Measurements from ENCODE around the gene ALG12. TPM values are rescaled to one million over a fixed set of nuclear protein-coding genes. Genes with fewer than 3 reads are reported as not detected.
A peak's percentile ranks its signal among the peaks of the same experiment; 100 is the strongest.
"Not testable (repeated sequence)": the region's sequence is repeated elsewhere in the genome, so short reads cannot be mapped to it uniquely, and the experiment has no call there.

Gene ALG12
- total RNA-seq, 1 donor from 2014 or later = 19.1 TPM

DNA sequence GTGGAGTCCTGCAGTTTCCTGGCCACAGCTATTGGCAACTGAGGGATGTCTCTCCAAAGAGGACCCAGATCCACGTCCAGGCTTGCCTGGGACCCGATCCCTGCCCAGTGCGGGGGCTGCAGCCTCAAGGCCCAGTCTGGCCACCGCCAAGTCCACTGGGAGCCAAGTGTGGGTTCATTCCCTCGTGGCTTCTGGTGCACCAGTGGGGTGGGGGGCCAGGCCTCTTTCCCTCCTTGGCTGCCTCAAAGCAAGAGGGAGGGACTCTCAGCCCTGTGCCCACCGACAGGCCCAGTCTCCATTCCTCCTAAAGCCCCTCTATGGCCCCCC, 29.0 kb upstream of the ALG12 start:
- no peak for ATAC-seq

DNA sequence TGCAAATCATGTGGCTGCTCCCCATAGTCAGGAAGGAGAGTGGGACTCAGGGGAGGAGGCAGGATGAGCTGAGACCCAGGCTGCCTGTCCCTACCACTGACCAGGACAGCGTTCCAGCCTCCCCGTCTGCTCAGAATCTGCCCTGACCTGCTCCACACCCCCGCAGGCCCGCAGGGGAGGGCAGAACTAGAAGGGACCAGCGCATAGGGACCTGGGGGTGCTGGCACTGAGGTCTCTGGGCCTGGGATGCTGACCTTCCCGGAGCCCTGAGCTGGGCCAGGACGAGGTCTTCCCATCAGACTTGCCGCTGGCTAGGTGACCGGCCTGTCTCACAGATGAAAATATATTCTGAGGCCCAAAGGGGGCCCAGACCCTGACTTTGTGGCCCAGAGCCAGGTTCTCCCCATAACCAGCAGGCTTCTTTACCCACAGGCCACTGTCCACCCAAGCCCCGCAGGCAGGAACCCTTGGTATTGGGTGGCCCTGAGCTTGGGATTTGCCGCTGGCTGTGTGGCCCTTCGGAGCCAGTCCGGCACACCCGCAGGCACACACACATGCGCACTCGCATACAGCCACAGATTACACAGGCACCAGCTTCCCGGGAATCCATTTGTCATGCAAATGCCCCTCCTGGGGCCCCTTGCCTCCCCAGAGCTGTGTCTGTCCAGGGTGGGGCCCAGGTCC, 28.5 kb upstream of the ALG12 start:
- ATAC-seq (no peak), DNase-seq (ENCODE audit: low spot score) (no peak)

More for the DNA sequence above, 29.0 kb upstream of the ALG12 start:
- no peak for DNase-seq (ENCODE audit: low spot score)

DNA sequence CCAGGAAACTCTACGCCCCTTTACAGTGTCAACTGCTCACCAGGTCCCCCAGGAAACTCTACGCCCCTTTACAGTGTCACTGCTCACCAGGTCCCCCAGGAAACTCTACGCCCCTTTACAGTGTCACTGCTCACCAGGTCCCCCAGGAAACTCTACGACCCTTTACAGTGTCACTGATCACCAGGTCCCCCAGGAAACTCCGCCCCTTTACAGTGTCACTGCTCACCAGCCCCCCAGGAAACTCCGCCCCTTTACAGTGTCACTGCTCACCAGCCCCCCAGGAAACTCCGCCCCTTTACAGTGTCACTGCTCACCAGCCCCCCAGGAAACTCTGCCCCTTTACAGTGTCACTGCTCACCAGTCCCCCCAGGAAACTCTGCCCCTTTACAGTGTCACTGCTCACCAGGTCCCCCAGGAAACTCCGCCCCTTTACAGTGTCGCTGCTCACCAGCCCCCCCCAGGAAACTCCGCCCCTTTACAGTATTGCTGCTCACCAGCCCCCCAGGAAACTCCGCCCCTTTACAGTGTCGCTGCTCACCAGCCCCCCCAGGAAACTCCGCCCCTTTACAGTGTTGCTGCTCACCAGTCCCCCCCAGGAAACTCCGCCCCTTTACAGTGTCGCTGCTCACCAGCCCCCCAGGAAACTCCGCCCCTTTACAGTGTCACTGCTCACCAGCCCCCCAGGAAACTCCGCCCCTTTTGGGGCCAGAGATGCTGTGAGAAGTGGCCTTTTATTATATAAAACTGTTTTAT, 27.0 kb upstream of the ALG12 start:
- DNase-seq (ENCODE audit: low spot score); ATAC-seq: not testable (repeated sequence)

DNA sequence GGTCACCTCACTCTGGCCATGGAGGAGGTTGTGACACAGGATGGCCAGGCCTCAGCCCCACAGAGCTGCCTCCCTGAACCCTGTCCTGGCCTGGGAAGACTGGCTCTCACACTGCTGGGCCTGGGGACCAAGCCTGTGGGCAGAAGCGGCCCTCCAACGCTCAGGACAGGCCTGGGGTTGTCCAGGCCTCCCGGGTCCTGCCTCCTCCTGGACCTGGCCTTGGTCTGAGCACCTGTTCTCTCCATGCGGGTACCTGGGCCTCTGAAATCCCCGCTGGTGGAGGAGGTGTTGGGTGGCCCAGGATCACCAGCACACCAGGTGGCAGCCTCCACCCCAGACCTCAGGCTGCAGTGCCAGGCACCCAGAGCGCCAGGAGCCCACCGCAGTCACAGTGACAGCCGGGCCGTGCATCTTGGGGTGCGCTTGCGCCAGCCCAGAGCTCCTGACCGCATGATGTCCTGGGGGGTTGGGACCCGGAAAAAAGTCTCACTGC, 26.2 kb upstream of the ALG12 start:
- DNase-seq (ENCODE audit: low spot score) = no peak
- ATAC-seq = no peak

DNA sequence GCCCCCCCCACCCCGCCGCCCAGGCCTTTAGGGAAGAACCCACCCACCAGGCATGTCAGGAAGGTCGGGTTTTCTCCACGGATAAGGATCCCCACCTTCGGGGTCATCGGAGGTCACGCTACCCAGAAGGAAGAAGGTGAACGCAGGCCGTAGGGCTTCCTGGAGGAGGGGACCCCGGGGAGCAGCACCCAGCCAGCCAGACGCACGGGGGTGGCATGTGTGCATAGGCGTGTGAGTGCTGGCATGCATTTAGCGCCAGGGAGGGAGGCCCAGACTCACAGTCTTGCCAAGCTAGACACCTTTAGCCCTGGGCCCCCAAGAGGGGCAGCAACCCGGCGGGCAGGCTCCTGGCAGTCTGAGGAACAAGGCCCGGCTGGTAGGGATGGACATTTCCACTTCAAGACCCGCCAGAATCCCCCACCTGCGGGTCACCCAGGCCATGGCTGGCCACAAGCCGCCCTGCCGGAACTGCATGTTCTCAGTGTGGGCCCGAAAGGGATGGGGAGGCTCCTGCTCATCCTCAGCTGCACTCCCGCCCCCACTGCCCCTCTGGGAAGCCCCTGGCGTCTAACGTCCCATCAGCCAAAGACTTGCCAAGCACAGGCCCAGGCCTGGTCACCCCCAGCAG, 25.6 kb upstream of the ALG12 start:
- no peak for ATAC-seq
- no peak for DNase-seq (ENCODE audit: low spot score)

DNA sequence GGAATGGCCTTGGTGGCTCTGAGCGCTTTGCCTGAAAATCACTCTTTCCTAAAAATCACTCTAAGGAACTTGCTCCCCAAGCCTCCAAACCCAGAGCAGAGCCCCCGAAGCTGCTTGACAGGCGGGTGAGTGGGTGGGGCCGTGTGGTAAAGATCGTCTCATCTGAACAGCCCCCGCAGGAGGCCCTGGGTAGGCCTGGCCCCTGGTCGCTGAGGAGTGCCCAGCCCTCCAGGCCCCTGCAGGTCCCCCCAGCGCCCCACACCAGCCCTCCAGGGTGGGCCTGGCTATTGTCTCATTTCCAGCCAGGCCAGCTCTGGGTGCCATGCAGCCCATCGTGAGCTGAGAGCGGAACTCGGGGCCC, 25.1 kb upstream of the ALG12 start:
- no peak for ATAC-seq
- DNase-seq (ENCODE audit: low spot score) = no peak

DNA sequence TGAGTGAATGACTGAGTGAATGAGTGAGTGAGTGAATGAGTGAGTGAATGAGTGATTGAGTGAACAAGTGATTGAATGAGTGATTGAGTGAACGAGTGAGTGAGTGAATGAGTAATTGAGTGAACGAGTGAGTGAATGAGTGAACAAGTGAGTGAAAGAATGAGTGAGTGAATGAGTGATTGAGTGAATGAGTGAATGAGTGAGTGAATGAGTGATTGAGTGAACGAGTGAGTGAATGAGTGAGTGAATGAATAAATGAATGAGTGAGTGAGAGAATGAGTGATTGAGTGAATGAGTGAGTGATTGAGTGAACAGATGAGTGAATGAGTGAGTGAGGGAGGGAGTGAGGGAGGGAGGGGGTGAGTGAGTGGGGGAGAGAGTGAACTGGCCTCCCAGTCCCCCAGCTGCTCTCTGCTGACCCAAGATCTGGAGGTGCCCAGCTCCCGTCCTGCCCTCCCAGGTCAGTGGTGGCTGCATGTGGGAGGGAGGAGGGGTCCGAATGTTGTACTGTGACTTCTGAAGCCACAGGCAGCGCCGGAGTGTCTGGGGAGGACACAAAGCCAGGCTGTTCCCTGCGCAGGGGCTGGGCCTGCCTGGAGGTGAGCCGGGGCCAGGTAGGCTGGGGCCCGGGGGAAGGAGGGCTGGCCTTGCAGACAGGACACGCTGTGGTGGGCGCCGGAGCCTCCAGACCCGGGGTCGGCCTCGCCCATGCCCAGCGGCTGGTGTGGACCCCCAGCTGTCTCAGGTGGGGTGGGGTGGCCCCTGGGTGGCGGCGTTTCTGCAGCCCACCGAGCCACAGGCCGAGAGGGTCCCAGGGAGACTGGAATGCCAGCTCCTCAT, 24.5 kb upstream of the ALG12 start:
- ATAC-seq = no peak

DNA sequence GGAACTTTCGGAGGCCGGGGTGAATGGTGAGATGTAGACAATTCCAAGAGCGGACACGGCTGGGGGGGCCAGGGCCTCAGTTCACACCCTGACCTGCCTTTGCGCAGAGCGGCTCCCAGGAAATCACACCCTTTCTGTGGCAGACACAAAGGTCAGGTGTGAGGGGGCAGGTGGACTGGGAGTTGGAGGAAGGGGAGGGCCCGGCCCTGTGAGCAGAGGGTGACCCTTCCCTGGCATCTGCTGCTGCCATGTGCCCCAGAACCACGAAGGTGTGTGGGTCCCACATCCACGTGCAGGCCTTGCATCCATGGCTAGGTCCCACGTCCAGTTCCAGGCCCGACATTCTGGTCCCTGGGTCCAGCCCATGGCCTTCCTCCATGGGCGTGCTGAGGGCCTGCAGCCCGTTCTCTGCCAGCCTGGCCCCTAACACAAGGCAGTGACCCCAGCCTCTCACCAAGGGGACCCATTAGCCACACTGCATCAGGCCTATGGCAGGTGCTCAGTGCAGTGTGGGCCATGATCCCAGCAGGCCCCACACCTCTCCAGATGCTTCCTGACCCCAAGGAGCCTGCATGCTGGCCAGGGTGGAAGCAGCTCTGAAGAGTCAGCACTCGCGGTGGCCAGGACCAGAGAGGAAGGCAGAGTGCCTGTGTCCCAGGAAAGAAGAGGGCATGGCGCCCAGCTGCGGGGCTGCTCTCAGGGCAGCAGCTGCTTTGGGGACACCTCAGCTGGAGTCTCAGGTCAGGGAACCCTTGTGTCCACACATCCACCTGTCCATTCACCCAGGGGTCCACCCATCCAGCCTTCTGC, 23.5 kb upstream of the ALG12 start:
- DNase-seq (ENCODE audit: low spot score) = no peak
- no peak for ATAC-seq

More for the DNA sequence above, 24.5 kb upstream of the ALG12 start:
- DNase-seq (ENCODE audit: low spot score) = no peak

DNA sequence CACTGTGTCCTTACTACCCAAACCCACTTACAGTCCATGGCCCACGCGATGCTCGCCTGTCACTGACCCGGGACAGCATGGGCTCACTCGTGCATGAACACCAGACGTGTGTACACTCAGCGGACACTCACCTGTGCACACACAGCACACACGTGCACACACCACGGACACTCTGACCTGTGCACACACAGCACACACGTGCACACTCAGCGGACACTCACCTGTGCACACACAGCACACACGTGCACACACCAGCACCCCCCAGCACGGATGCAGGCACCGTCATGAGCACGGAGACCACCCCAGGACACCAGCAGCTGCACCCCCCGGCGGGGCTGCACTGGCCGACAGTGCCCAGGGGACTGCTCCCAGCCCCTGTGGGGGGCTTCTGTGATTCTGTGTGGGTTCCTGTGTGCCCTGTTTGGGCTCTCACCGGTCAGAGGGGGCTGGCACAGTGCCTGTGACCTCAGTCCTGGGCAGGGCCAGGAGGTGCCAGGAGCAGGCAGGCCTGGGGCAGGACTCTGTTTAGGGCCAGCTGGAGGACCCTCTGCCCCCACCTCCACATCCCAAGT, 20.4 kb upstream of the ALG12 start:
- DNase-seq (ENCODE audit: low spot score) (no peak), ATAC-seq (no peak)

DNA sequence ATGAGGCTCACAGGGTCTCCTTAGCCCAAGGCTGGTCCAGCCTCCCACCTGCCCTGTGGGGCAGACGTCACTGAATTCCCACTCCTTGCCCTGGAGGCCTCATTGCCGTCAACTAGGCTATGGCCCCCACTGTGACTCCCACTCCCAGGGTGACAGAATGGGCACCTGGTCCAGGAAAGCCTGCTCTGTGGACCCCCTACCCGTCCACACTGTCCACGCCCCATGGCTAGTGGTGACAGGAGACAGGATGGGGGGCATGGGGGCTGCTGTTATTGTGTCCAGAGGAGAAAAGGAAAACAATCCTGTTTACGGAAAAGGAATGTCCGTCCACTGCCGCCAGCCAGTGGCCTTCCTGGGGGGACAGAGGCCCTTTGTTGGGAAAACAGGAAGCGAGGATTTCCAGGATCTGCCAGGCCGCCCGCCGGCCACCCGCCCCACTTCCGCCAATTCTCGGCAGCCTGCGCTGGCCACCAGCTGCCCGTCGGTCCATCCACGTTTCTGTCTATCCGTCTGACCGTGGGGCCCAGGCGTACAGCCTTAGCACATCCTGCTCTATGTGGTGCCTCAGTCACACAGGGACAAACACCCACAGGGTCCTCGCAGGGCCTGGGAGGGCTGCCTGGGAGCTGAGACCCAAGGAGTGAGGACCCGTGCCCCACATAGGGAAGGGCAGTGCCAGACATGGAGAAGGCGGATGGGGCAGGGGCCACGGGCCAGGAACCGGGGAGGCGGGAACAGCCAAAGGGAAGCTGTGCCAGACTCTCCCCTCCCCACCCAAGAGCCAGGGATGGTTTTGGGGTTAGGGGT, 19.7 kb upstream of the ALG12 start:
- ATAC-seq (no peak), DNase-seq (ENCODE audit: low spot score) (peak; percentile 62)

DNA sequence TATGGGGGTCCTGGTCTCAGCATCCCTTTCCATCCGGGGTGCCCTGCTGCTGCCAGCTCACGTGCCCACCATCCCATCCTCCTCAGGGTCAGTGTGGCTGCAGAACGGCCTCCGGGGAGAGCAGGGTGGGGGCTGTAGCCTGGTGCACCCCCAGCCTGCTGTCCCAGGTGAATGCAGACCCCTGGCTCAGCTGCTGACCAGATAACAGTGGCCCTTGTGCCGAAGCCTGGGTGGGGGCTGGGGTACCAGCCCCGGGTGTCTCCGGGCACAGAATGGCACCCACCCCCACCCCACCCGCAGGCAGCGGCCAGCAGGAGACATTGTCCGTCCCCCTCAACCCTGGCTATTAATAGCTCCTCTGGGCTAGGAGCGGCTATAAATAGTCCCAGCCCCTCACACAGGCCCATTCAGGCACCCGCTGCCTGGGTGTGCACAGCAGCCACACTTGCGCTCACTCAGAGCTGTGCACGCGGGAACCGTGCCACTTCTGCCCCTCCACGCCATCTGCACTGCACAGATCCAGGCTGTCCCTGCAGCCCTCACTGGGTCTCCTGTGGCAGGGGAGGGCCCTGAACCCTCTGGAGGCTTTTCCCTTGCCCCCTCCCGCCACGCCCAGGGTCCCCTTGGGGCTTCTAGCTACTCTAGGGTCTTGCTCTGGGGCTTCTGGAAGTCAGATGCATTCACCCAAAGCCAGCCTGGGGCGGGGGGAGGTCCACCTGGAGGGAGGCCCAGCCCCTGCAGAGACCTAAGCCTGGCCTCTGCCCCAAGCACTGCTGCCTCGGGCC, 18.9 kb upstream of the ALG12 start:
- ATAC-seq (no peak), DNase-seq (ENCODE audit: low spot score) (peak; percentile 49)

DNA sequence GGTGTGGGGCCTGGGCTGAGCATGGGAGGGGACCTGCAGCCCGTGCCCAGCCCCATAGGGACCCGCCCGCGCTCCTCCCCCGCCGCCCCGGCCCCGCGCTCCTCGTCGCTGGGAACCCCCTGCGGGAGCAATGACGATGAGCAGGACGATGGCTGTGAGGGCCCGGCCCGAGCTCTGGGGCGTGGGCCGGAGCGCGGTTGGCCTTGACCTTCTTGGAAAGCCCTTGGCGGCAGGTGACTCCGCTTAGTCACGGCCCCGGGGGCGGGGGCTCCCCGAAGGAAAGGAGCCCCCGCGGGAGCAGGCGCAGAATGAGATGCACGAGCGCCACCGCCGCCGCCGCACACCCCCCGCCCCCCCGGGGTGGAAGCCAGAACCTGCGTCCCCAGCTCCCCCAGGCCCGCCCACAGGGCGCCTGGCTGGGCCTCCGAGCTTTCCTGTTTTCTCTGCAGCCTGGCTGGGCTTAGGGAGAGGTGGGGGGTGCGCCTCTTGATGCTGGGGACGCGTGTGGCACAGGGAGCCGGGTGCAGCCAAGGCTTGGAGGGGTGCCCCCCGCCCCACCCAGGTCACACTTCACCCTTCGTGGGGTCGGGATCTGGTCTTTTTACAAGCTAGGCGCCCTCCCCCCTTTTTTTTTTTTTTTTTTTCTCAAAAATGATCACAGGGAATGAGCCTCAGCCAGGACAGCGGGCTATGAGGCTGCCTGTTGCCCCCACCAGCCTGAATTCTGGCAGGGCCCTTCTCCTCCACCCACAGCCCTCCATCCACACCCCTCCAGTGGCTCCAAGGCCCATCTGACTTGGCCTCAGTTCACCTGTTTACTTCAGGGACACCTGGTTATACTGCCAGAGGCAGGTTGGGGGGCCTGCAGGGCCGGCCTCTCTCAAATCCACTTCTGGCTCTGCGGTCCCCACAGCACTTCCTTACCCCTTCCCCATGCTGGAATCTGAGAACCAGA, 18.1 kb upstream of the ALG12 start:
- peak; percentile 61 for ATAC-seq
- DNase-seq (ENCODE audit: low spot score) = peak; percentile 89

DNA sequence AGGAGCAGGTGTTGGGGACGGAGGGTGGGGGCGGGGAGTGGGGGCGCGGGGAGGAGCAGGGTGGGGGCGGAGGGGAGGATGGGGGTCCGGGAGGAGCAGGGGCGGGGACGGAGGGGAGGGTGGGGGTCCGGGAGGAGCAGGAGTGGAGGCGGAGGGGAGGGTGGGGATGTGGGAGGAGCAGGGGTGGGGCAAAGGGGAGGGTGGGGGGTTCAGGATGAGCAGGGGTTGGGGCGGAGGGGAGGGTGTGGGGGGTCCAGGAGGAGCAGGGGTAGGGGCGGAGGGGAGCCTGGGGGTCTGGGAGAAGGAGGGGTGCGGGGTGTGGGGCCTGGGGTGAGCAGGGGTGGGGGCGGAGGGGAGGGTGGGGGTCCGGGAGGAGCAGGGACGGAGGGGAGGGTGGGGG, 17.3 kb upstream of the ALG12 start:
- no peak for DNase-seq (ENCODE audit: low spot score)
- no peak for ATAC-seq

DNA sequence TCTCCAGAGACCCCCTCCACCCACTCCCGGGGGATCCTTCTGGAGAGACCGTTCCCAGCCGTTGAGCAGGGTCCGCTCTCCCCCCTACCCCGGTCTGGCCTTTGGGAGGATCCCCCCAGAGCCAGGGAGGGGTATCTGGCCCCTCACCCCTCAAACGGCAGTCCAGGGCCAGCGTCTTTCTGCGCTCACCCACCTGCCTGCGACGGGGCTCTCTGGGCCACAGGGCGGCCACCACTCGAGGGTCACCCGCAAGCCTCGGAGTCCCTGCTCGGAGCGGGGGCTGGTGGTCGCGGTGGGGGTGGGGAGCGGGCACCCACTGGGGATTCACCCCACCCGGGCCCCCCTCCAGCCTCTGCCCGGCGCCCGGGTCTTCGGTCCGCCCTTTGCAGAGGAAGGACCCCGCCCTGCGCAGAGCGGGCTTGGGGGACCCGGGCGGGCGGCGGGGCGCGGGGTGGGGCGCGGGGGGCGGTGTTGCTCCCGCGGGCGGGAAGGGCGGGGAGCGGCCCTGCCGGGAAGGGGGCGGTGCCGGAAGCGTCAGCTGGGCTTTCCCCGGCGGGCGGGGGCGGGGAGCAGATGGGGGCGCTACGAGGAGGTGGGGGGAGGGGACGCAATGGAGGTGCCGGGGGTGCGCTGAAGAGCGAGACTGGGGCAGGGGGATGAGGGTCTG, 16.8 kb upstream of the ALG12 start:
- ATAC-seq = peak; percentile 33

DNA sequence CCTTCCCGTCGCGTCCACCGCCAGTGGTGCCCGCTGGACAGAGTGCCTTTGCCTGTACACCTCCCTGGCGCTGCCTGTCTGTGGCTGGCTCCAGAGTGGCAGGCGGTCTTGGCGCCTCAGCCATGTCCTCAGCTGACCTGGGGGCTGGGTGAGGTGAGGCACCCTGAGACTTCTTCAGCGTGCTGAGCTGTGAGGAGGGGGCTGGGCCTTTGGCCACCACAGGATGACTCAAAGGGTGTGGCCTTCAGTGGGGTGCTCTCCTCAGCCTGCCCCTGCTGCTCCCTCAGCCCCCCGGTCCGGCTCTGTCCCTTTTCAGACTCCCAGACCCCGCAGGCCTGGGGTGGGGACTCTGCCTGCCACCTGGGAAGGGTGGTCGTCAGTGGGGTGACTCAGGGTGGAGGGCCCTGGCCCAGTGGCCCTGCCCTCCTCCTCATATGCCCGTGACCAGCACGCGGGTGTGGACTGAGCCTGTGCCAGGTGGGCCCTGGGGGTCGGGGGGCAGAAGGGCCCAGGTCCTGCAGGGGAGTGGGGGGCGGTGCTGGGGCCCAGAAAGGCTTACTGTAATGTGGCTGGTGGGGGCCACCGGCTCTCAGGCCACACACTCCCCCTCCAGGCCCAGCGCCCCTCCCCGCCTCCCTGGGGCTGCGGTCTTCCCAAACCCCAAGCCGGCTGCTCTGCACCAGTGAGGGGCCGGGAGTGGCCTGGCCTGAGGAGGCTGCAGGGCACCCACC, 16.1 kb upstream of the ALG12 start:
- DNase-seq (ENCODE audit: low spot score) (peak; percentile 77), ATAC-seq (peak; percentile 51)

More for the DNA sequence above, 16.8 kb upstream of the ALG12 start:
- peak; percentile 78 for DNase-seq (ENCODE audit: low spot score)
